ENCODE measurements around the gene PAM. TPM values are rescaled to one million over a fixed set of nuclear protein-coding genes. Genes with fewer than 3 reads are reported as not detected.
A peak's percentile ranks its signal among the peaks of the same experiment; 100 is the strongest.

The PAM gene
- total RNA-seq, 2 experiments from 2014 or later: 63.4 to 65.8 TPM

GRCh38 chr5:102790748-102791147, 35.6 kb downstream of the PAM start:
- Mint-ChIP-seq H3K27ac (no peak overlapping the region), H3K9me3 (no peaks in the 10 kb centered on the region), H3K4me1 (ENCODE audit: low read depth) (peaks cover 20% of the 10 kb centered on the region), H3K4me3 (no peak overlapping the region), H3K36me3 (ENCODE audit: low read depth) (no peaks in the 10 kb centered on the region), H3K27me3 (no peaks in the 10 kb centered on the region)
- intact Hi-C loops (cut with micrococcal nuclease): no loop called here
- no peak for TF ChIP-seq CTCF (IDR thresholded peaks at IDR 0.05)
- ChIA-PET CTCF (interaction anchor here (1.3 to 3.5 kb wide), 3 partner anchors 9 to 110 kb away, joined by 4 to 17 read pairs (median 8); no protein-coding TSS in a partner anchor), POLR2A (no interaction called here)
- ATAC-seq: no peak
- DNase-seq: no peak

GRCh38 chr5:102792705-102793104, 37.6 kb downstream of the PAM start:
- ATAC-seq (peak; percentile 47), DNase-seq (no peak)
- H3K9me3 Mint-ChIP-seq: no peaks in the 10 kb centered on the region
- H3K4me1 Mint-ChIP-seq (ENCODE audit: low read depth): peaks cover 23% of the 10 kb centered on the region
- no peak for TF ChIP-seq CTCF (IDR thresholded peaks at IDR 0.05)
- no peak overlapping the region for H3K4me3 Mint-ChIP-seq
- no peaks in the 10 kb centered on the region for H3K27me3 Mint-ChIP-seq
- intact Hi-C loops (cut with micrococcal nuclease): loop anchor here (2.0 kb wide), 1 partner anchor 112 kb away; no protein-coding TSS in a partner anchor
- H3K36me3 Mint-ChIP-seq (ENCODE audit: low read depth): no peaks in the 10 kb centered on the region
- H3K27ac Mint-ChIP-seq: no peak overlapping the region
- CTCF ChIA-PET: interaction anchor here (1.2 to 3.5 kb wide), 5 partner anchors 8 to 112 kb away, joined by 5 to 17 read pairs (median 8); no protein-coding TSS in a partner anchor
- POLR2A ChIA-PET: no interaction called here

GRCh38 chr5:102794047-102794446, 38.9 kb downstream of the PAM start:
- CTCF ChIA-PET: interaction anchor here (0.7 to 1.5 kb wide), 3 partner anchors 10 to 619 kb away, joined by 3 to 10 read pairs (median 5); no protein-coding TSS in a partner anchor

GRCh38 chr5:102794677-102795331, 39.7 kb downstream of the PAM start:
- Mint-ChIP-seq H3K27ac (no peak overlapping the region), H3K36me3 (ENCODE audit: low read depth) (no peaks in the 10 kb centered on the region), H3K4me3 (no peak overlapping the region), H3K4me1 (ENCODE audit: low read depth) (peaks cover 34% of the 10 kb centered on the region), H3K27me3 (no peaks in the 10 kb centered on the region), H3K9me3 (no peaks in the 10 kb centered on the region)
- DNase-seq: no peak
- no peak for TF ChIP-seq CTCF (IDR thresholded peaks at IDR 0.05)
- no peak for ATAC-seq
- intact Hi-C loops (cut with micrococcal nuclease): no loop called here
- ChIA-PET CTCF (no interaction called here), POLR2A (no interaction called here)

More at GRCh38 chr5:102794047-102794446, 38.9 kb downstream of the PAM start:
- H3K4me1 Mint-ChIP-seq (ENCODE audit: low read depth): peaks cover 31% of the 10 kb centered on the region
- H3K9me3 Mint-ChIP-seq: no peaks in the 10 kb centered on the region
- intact Hi-C loops (cut with micrococcal nuclease): no loop called here
- POLR2A ChIA-PET: no interaction called here
- DNase-seq (no peak), ATAC-seq (no peak)
- H3K4me3 Mint-ChIP-seq: no peak overlapping the region
- no peaks in the 10 kb centered on the region for H3K36me3 Mint-ChIP-seq (ENCODE audit: low read depth)
- H3K27me3 Mint-ChIP-seq: no peaks in the 10 kb centered on the region
- H3K27ac Mint-ChIP-seq: no peak overlapping the region
- no peak for TF ChIP-seq CTCF (IDR thresholded peaks at IDR 0.05)

GRCh38 chr5:102795526-102795925, 40.4 kb downstream of the PAM start:
- no peak for DNase-seq
- Mint-ChIP-seq H3K27ac (no peak overlapping the region), H3K9me3 (no peaks in the 10 kb centered on the region), H3K36me3 (ENCODE audit: low read depth) (no peaks in the 10 kb centered on the region), H3K4me3 (no peak overlapping the region), H3K27me3 (no peaks in the 10 kb centered on the region), H3K4me1 (ENCODE audit: low read depth) (peaks cover 41% of the 10 kb centered on the region)
- ChIA-PET POLR2A (no interaction called here), CTCF (interaction anchor here (2.1 kb wide), 1 partner anchor 14 kb away, joined by 6 read pairs; no protein-coding TSS in a partner anchor)
- no peak for TF ChIP-seq CTCF (IDR thresholded peaks at IDR 0.05)
- intact Hi-C loops (cut with micrococcal nuclease): no loop called here
- ATAC-seq: no peak
